BJ (cell line): ENCODE results near the gene GALK1. TPM values are rescaled to one million over a fixed set of nuclear protein-coding genes. Genes with fewer than 3 reads are reported as not detected.
A peak's percentile ranks its signal among the peaks of the same experiment; 100 is the strongest.

Experiments
- CTCF ChIA-PET: fragments of 350-600 bp; formaldehyde crosslinking; extraction: SDS; loops from one replicate; lab custom pipeline; 2021; ENCODE audit warnings: antibody characterized with exemption, inconsistent platforms; lab: Yijun Ruan, JAX
- POLR2A ChIA-PET: fragments of 300-600 bp; sonication (Branson Sonifier 250); formaldehyde crosslinking; extraction: SDS; loops from one replicate; lab custom pipeline; 2021; ENCODE audit warnings: antibody characterized with exemption; lab: Charles Lee
- DNase-seq: peaks from one replicate; pipeline ENCODE4 v3.0.0-alpha.2; 2011; ENCODE audit warnings: low read depth
- H3K27me3 ChIP-seq: 2 replicates; pipeline ENCODE4 v1.6.0; 2011; ENCODE audit warnings: low read length; ENCODE audit not compliant: control insufficient read depth, insufficient read depth
- H3K36me3 ChIP-seq: 2 replicates; pipeline ENCODE4 v1.5.1; 2011; ENCODE audit warnings: low read length; ENCODE audit not compliant: control insufficient read depth, insufficient read depth
- H3K4me3 ChIP-seq: 2 replicates; pipeline ENCODE4 v1.5.1; 2011; ENCODE audit warnings: low read depth, mild to moderate bottlenecking, control low read depth, low read length
- CTCF ChIP-seq: IDR thresholded peaks from 2 replicates; pipeline ENCODE4 v1.5.1; 2011; ENCODE audit warnings: low read depth, mild to moderate bottlenecking, control low read depth, inconsistent platforms, low read length, moderate library complexity; ENCODE audit not compliant: insufficient read depth
- polyA plus RNA-seq: library from polyadenylated mRNA; depleted of rRNA; stranded (reverse); fragments of >200 nt; gene quantifications from 2 replicates; pipeline ENCODE4 v1.2.3, GENCODE V29; 2011

GALK1 gene
- polyA plus RNA-seq, 1 experiment: 35.8 TPM

- ChIA-PET POLR2A (interaction anchor here (0.7 to 1.3 kb wide), 2 partner anchors 110 to 288 kb away, joined by 12 to 18 read pairs; no protein-coding TSS in a partner anchor), CTCF (interaction anchor here (0.5 to 4.9 kb wide), 8 partner anchors 12 to 528 kb away, joined by 3 to 35 read pairs (median 6); partner anchors contain the start of genes GALK1 and MRPL38)
- no peaks in the 10 kb centered on the region for H3K27me3 ChIP-seq
- TF ChIP-seq CTCF: no peak
- no peaks in the 10 kb centered on the region for H3K36me3 ChIP-seq
- H3K4me3 ChIP-seq: peak within 1 kb of the TSS; percentile 68
- DNase-seq: peak; percentile 94
These were observed 19.6 kb upstream of the GALK1 start, which contains the start of gene UNK for GRCh38 chr17:75784473-75785015. Gene UNK (plus strand): TSS chr17:75784806. CDS start chr17:75784881, 75 bp downstream.

GRCh38 chr17:75783803-75784472 is 18.9 kb upstream of the GALK1 start:
- Histone ChIP-seq H3K4me3 (peak overlapping the region; percentile 23), H3K36me3 (peaks cover under 1% of the 10 kb centered on the region), H3K27me3 (no peaks in the 10 kb centered on the region)
- POLR2A ChIA-PET: interaction anchor here (1.3 kb wide), 2 partner anchors 71 to 110 kb away, joined by 3 to 18 read pairs; partner anchors contain the start of gene WBP2
- no peak for TF ChIP-seq CTCF
- CTCF ChIA-PET: interaction anchor here (0.7 to 4.9 kb wide), 26 partner anchors 8 to 236 kb away, joined by 3 to 35 read pairs (median 4); partner anchors contain the start of genes GALK1, MRPL38, TRIM47 and TRIM65
- DNase-seq: no peak

GRCh38 chr17:75783069-75783783 is 18.2 kb upstream of the GALK1 start:
- Histone ChIP-seq H3K27me3 (no peaks in the 10 kb centered on the region), H3K4me3 (no peak overlapping the region), H3K36me3 (peaks cover 6% of the 10 kb centered on the region)
- ChIA-PET CTCF (interaction anchor here (0.5 to 4.9 kb wide), 30 partner anchors 9 to 1304 kb away, joined by 3 to 35 read pairs (median 4); partner anchors contain the start of genes GALK1, MRPL38, TRIM47 and TRIM65), POLR2A (interaction anchor here (1.3 kb wide), 1 partner anchor 72 kb away, joined by 3 read pairs; the partner anchor contains the start of gene WBP2)
- DNase-seq: no peak
- TF ChIP-seq CTCF: peak; percentile 77

- CTCF ChIA-PET: interaction anchor here (1.0 to 8.1 kb wide), 2 partner anchors 16 to 27 kb away, joined by 4 to 48 read pairs; partner anchors contain the start of gene GALK1
- Histone ChIP-seq H3K4me3 (no peak overlapping the region), H3K27me3 (no peaks in the 10 kb centered on the region), H3K36me3 (peaks cover 14% of the 10 kb centered on the region)
- POLR2A ChIA-PET: interaction anchor here (0.5 to 0.9 kb wide), 20 partner anchors 9 to 386 kb away, joined by 3 to 15 read pairs (median 4); partner anchors contain the start of genes GALK1 and WBP2
- DNase-seq: no peak
- no peak for TF ChIP-seq CTCF
These were observed 15.2 kb upstream of the GALK1 start for GRCh38 chr17:75779987-75780889.
